Measurements from ENCODE around the gene PEX16. TPM values are rescaled to one million over a fixed set of nuclear protein-coding genes. Genes with fewer than 3 reads are reported as not detected.

PEX16 gene
- total RNA-seq, 2 experiments from 2014 or later, result 56.3 to 62.0 TPM

- CTCF ChIA-PET, result no interaction called here
- TF ChIP-seq CTCF (IDR thresholded peaks at IDR 0.05), result no peak
Observed at GRCh38 chr11:45924036-45924915, 6.6 kb upstream of the PEX16 start.

GRCh38 chr11:45922425-45923082, 4.9 kb upstream of the PEX16 start, which contains the start of gene LARGE2:
Gene LARGE2 (plus strand): TSS chr11:45922656. CDS start chr11:45922883, 227 bp downstream.
- peaks cover 43% of the 10 kb centered on the region for H3K4me1 Mint-ChIP-seq (ENCODE audit: low read depth)
- DNase-seq (peak in 6 of 14 experiments; percentile 15 to 64 (median 32)), ATAC-seq (ENCODE audit: poor library complexity) (no peak)
- peaks cover 14% of the 10 kb centered on the region for H3K27me3 Mint-ChIP-seq
- H3K4me3 Mint-ChIP-seq, result peak within 1 kb of the TSS; percentile 99
- no peak within 1 kb of the TSS for H3K27ac ChIP-seq (ENCODE audit: low read depth in 1 of 2, low read length in 2 of 2)
- peaks cover 4 to 6% of the 10 kb centered on the region in 2 experiments for H3K27me3 ChIP-seq (ENCODE audit: control insufficient read depth in 1 of 2, insufficient read depth in 2 of 2, low read length in 2 of 2)
- H3K36me3 ChIP-seq (ENCODE audit: insufficient read depth, low read length), result no peaks in the 10 kb centered on the region
- peak within 1 kb of the TSS; percentile 63 for H3K27ac Mint-ChIP-seq
- ChIA-PET CTCF (no interaction called here), POLR2A (no interaction called here)
- peaks cover 7% of the 10 kb centered on the region for H3K36me3 Mint-ChIP-seq (ENCODE audit: low read depth)
- peak within 1 kb of the TSS; percentile 34 for H3K4me3 ChIP-seq (ENCODE audit: low read length)
- peaks cover 0 to 3% of the 10 kb centered on the region in 2 experiments for H3K9me3 ChIP-seq (ENCODE audit: control insufficient read depth in 1 of 2, insufficient read depth in 1 of 2, low read length in 2 of 2)
- TF ChIP-seq CTCF (IDR thresholded peaks at IDR 0.05), result no peak
- H3K4me1 ChIP-seq (ENCODE audit: insufficient read depth, low read length), result peaks cover 58% of the 10 kb centered on the region
- no peaks in the 10 kb centered on the region for H3K9me3 Mint-ChIP-seq
- intact Hi-C loops (cut with DNase I, micrococcal nuclease), result no loop called here

More at GRCh38 chr11:45924036-45924915, 6.6 kb upstream of the PEX16 start:
- no peak overlapping the region for H3K4me3 ChIP-seq (ENCODE audit: low read length)
- Mint-ChIP-seq H3K9me3 (no peaks in the 10 kb centered on the region), H3K4me1 (ENCODE audit: low read depth) (peaks cover 27% of the 10 kb centered on the region), H3K4me3 (peak overlapping the region; percentile 79), H3K27ac (peak overlapping the region; percentile 10), H3K27me3 (peaks cover 14% of the 10 kb centered on the region), H3K36me3 (ENCODE audit: low read depth) (no peaks in the 10 kb centered on the region)
- no peaks in the 10 kb centered on the region for H3K36me3 ChIP-seq (ENCODE audit: insufficient read depth, low read length)
- POLR2A ChIA-PET, result interaction anchor here (1.0 kb wide), 1 partner anchor 27 kb away, joined by 5 read pairs; no protein-coding TSS in a partner anchor
- H3K4me1 ChIP-seq (ENCODE audit: insufficient read depth, low read length), result peaks cover 54% of the 10 kb centered on the region
- no peak overlapping the region for H3K27ac ChIP-seq (ENCODE audit: low read depth in 1 of 2, low read length in 2 of 2)
- peaks cover 0 to 3% of the 10 kb centered on the region in 2 experiments for H3K9me3 ChIP-seq (ENCODE audit: control insufficient read depth in 1 of 2, insufficient read depth in 1 of 2, low read length in 2 of 2)
- intact Hi-C loops (cut with DNase I, micrococcal nuclease), result no loop called here
- DNase-seq (peak in 2 of 14 experiments; percentile 19 to 30), ATAC-seq (ENCODE audit: poor library complexity) (no peak)
- peaks cover 4 to 6% of the 10 kb centered on the region in 2 experiments for H3K27me3 ChIP-seq (ENCODE audit: control insufficient read depth in 1 of 2, insufficient read depth in 2 of 2, low read length in 2 of 2)

- CTCF ChIA-PET, result no interaction called here
- POLR2A ChIA-PET, result no interaction called here
- Mint-ChIP-seq H3K4me1 (ENCODE audit: low read depth) (peaks cover 50% of the 10 kb centered on the region), H3K9me3 (no peaks in the 10 kb centered on the region), H3K27ac (peak overlapping the region; percentile 63), H3K4me3 (peak overlapping the region; percentile 99), H3K36me3 (ENCODE audit: low read depth) (peaks cover 9% of the 10 kb centered on the region), H3K27me3 (peaks cover 14% of the 10 kb centered on the region)
- DNase-seq, result peak in 2 of 14 experiments; percentile 22 to 49
- H3K4me1 ChIP-seq (ENCODE audit: insufficient read depth, low read length), result peaks cover 59% of the 10 kb centered on the region
- intact Hi-C loops (cut with DNase I, micrococcal nuclease), result no loop called here
- peak overlapping the region; percentile 29 for H3K4me3 ChIP-seq (ENCODE audit: low read length)
- no peak for TF ChIP-seq CTCF (IDR thresholded peaks at IDR 0.05)
- peaks cover 0 to 3% of the 10 kb centered on the region in 2 experiments for H3K9me3 ChIP-seq (ENCODE audit: control insufficient read depth in 1 of 2, insufficient read depth in 1 of 2, low read length in 2 of 2)
- H3K27ac ChIP-seq (ENCODE audit: low read depth in 1 of 2, low read length in 2 of 2), result no peak overlapping the region
- no peaks in the 10 kb centered on the region for H3K36me3 ChIP-seq (ENCODE audit: insufficient read depth, low read length)
- peaks cover 4 to 6% of the 10 kb centered on the region in 2 experiments for H3K27me3 ChIP-seq (ENCODE audit: control insufficient read depth in 1 of 2, insufficient read depth in 2 of 2, low read length in 2 of 2)
- ATAC-seq (ENCODE audit: poor library complexity), result no peak
Observed at GRCh38 chr11:45921561-45922424, 4.1 kb upstream of the PEX16 start.
